HG02763 (cell line): ENCODE data around the gene DCN.

Source experiments
- ATAC-seq: cut with Tn5 transposase; IDR thresholded peaks from one replicate; pipeline ENCODE4 v1.9.1; 2021; ENCODE audit warnings: mild to moderate bottlenecking, moderate library complexity; ENCODE audit not compliant: unreplicated experiment

DCN gene

DNA sequence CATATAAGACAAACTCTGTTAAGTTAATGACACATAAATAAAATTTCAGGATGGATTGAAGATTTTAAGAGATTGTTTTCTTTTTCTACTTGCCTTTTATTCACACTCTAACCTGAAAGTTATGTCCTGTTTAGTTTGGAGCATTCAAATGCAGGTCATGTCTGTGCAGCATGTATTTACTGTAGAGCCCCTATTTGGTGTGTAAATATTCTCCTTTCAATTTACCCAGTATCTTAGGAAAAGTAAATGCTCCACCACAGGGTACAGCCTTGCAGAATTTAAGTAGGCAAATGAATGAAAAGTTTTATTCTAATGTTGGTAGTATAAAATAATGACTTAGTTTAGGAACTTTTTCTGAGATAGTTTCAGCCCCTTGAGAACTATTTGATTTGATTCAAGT is 6.2 kb upstream of the DCN start:
- ATAC-seq = no peak

DNA sequence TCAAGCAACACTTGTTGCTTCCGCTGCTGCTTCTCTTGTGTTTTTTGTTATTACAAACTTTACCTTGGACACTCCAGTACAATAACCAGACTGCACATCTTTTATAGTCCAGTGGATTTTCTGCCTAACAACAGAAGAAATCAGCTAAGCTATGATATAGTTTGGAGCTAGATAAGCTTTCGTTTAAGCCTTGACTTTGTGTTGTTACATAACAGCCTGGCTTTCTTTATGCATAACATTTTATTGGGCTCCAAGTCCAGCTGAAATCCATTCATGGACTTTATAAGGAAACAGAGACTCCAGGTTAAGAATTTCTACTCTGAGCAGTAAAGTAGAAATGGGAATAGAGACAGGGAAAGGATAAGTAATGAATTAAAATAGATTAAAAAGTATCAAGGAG is 3.5 kb upstream of the DCN start:
- ATAC-seq = no peak

DNA sequence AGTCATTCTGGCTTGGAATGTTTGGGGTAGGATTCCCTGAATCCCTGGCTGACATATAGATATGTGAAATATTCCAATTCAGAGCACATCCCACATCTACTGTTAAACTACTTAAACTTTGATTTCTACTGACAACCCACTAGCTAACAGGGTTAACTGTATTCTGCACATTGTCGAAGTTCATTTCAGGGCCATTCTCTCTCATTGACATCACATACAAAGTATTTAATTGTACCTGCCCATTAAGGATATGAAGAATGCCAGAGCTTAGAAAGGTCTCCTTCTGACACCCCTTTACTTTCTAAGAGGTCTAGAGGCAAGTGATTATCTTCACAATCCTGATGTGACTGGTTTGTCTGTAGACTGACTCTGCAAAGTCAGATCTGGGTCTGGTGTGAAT is 2.8 kb upstream of the DCN start:
- ATAC-seq = no peak

DNA sequence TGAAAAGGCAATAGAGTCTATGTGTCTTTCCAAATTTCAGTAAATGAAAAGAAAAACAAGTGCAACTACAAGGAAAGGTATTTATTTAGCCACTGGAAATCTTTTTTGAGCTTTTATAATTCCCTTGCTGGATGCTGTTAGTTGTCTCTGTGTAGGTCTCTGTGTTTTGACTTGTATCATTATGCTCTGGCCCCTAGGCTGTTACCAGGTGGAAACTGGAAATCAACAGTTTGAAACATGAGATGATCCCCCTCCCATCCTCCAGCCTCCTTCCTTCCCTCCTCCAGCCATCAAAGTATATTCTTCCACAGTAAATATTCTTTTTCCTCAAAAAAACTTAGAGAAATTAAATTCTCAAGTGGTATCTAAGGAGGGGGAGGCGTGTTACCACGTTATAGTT is 934 bp upstream of the DCN start:
- ATAC-seq = no peak

DNA sequence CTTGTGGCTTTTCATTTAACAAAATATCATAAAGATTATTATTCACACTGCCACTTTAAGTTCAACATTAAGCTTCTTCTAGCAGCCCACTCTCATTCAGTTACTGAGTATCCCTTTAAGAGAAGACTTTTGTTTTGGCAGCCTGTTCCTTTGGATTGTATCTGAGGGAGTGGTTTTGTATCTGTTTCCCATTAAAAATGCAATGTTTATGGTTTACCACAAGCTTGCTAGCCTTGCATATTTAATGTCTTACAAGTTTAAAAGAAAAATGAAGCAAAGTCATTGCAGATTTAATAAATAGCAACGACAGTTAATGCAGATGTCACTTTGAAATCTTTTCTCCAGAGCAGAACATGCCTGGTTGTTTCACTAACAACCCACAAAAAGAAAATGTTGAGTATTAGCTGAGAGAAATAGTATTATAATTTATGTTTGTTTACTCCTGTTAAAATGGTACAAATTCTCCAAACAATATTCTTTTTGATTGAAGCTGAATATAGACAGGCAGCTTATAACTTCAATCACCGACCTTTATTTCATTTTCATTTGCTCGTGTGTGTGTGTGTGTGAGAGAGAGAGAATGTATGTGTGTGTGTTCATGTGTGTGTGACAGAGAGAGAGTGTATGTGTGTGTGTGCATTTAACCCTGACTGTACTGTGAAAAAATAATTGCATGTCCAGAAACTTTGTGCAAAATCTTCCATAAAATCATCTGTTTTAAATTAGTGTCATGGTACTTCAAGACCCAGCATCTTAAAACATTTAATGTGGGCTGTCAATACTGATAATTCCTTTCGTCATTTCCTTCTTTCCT is 1.8 kb downstream of the DCN start:
- no peak for ATAC-seq

DNA sequence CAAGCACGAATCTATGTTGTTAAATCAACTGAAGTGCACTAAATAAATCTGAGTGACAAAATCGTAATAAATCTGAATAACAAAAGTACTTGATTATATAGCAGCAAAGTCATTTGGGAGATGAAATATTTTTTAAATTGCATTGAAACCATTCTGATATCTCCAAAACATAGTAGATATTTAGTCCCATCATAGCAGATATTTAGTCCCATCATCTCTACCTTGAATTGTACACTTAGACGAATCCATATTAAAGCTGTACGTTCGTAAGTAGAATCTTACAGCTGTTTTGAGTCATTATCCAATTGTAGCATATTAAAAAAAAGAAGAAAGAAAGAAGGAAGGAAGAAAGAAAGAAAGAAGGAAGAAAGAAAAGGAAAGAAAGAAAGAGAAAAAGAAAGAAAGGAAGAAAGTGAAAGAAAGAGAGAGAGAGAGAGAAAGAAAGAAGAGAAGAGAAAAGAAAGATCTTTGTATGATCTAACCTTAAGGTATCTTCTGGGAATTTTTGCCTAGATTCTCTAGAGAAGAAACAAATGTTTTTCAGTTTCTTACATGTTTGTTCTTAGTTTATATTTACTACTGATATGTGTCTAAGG is 2.6 kb downstream of the DCN start:
- no peak for ATAC-seq

DNA sequence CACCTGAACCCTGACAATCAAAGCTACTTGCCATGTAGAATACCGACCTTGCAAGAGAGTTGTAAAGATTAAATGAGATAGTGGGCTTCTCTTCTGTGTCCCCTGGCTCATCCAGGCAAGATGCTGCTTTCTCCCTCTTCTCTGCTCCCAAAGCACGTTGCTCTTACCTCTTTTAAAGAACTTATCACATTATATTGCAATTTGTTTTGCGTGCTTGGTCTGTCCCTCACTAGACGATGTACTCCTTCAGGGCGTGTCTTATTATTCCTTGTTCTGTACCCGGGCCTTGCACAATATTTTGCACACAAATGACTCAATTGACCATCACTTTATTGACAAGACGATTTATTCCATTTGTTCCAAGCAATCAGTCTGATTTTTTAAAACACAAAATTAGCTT is 3.3 kb downstream of the DCN start:
- ATAC-seq = no peak

DNA sequence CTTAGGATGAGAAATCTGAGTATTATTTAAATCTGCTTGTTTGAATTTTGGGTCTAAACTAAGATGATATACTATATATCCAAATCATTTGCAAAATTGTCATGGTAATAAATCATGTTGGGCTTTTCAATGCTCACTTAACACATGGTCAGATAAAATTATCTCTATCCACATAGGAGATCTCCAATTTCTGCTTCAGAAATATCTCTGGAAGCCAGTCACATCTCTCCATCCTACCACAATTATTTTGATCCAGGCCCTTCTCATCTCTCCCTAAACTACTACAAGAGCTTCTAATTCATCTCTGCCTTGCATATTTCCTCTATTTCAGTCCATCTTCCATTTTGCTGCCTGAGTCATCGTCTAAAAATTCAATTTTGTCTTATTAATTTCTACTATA is 3.8 kb downstream of the DCN start:
- no peak for ATAC-seq

DNA sequence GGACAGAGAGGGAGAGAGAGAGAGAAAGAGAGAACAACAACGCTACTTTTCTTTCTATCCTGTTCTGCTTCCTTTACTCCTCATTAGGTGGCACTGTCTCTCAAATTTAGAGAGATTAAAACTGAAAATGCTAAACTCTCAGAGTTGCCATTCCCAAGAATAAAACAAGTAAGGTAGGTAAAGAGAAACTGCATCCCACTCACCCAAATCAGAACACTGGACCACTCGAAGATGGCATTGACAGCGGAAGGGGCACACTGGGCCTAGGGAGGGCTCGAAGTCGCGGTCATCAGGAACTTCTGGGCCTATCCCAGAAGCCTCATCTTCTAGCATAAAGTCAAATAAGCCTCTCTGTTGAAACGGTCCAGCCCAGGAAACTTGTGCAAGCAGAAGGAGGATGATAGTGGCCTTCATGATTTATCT is 4.5 kb downstream of the DCN start:
- no peak for ATAC-seq

DNA sequence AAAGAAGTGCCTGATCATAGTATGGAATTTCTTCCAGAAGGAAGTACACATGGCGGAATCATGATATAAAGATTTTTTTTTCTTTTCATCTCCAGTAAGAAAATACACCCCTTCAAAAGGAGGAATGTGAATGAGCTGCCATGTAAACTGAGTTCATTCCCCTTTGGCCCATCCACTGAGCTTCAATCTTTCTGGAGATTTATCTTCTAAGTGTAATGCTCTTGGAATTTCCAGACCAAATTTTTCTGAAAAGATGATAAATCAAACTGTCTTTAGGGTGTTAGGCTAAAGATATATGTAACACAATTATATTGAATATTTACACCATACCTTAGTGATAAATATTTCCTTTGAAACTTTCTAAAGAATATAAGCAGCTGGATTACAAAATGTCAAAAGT is 5.2 kb downstream of the DCN start:
- ATAC-seq = no peak

DNA sequence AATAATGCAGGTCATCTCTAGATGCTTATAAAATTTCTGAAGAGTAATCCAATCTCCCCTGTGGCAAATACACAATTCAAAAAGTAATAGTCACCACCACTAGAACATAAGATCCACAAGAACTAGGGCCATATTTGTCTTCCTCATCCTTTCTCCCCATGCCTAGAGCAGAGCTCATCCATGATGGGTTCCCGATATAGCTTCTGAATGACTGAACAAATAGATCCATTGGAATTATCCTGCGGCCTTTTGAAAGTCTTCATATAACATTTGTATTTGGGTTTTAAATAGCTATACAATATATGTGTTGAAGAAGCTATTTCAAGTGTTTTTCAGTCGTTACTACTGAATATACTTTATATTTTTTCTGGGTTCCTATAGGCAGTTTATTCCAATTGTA is 5.7 kb downstream of the DCN start:
- no peak for ATAC-seq

DNA sequence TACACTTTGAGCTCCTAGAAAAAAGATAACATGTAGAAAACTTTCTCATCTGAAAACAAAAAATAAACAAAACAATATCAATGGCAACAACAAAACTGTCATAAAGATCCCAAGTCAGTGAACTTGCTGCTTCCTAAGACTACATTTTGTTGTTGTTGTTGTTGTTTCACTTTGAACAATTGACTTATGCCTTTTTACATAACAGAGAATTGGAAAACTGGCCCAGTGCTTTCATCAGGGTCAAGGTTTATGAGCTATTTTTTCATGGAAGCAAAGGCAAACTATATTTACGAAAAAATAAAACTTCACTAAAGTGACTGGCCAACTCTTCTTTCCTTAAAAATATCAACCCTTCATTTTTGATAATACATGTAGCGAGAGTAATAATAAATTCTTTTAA is 6.3 kb downstream of the DCN start:
- ATAC-seq = no peak

DNA sequence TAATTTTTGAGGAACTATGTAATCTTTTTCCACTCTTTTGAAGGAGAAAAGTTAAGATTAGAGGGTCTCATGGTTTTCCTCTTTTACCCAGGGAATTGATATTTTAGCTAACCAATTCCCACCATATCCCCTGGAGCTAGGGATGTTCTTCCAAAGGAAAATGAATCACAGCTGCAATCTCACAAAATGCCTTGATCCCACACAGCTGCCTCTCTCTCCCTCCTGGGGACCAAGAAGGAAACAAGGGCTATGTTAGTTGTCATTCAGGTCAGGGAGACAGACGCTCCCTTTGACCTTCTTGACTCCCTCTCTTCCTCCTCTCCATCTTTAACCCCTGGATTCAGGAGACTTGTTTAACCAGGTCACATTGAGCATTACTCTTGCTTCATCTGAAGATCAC is 9.5 kb downstream of the DCN start:
- ATAC-seq = no peak

DNA sequence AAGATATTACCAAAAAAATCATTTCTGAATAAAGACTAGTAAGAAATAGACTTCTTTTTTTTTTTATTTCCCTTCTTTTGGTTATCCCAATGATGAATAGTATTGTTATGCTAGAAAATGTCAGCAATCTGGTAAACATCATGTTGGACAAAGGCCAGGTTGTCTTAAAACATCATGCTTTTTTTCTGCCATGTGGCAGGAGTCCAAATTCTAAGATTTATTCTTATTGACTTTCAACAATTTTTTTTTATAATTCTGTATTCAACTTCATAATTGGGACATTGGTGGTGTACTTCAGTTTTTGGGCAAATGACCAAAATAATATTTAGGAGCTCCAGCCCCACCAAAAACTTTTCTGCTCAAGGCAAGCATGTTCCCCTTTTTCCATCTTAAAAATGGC is 10.5 kb downstream of the DCN start:
- ATAC-seq = no peak

DNA sequence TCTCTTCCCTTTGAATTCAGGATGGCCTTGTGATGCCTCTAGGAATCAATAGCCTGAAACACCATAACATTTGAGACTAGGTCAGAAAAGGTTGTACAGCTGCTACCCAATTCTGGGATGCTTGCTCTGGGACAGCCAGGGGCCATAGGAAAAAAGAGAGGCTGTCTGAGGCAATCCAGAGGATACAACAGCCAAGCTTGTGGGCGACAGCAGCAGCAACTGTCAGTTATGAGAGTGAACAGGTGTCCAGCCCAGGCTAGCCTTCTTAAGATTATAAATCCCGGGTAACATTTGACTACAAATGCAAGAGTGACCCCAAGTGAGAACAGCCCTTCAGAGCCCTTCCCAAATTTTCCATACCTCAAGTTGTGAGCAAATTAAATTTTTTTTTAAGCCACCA is 11.1 kb downstream of the DCN start:
- ATAC-seq = no peak

DNA sequence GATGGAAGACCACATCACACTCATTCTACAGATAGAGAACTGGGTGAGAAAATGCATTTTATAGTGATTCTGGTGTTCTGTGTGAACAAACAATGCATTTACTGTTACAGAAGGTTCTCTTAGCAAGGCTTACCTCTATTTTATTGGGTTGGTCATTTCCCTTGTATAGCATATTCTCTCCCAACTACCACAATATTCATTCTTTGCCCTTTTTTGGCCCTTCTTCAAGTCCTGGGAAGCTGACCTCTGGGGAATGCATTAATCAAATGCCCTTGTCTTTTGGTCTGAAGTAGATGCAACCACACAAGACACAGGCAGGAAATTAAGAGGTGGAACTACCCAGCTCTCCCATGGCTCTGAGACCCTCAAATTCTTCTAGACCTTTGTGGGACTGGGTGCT is 19.5 kb downstream of the DCN start:
- ATAC-seq = no peak

DNA sequence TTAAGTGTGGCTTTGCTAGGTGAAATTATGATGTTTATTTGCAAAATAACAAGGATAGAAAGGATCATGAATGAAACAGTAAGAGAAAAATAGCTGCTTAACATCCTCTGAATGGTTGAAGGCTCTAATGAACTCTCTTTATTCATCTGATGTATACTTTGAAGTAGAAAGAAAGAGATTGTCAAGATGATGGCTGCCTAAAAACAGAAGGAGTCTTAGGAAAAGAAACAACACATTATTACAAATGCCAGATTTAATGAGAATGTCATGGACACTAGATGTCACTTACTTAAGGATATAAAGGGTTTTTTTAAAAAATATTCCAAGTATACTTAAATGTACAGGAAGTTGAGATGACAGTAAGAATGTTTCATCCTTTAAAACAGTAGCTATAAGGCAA is 21.6 kb downstream of the DCN start:
- no peak for ATAC-seq

DNA sequence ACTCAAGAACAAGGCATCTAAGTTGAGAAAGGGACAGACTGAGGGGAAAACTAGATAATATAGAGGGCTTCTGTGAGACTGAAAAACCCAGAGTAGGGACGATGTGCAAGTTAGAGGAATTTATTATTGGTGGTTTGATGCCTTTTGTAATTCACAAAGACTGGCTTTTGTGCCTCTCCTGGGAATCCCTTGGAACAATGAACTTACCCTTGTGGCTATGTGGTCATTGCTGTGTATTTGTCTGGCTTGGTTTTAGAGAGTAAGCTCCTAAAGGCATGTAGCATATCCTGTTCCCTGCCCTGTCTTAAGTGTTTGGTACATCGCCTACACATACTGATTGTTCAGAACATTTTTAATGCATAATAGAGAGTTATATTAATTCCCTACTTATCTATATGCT is 26.6 kb downstream of the DCN start:
- ATAC-seq = no peak

DNA sequence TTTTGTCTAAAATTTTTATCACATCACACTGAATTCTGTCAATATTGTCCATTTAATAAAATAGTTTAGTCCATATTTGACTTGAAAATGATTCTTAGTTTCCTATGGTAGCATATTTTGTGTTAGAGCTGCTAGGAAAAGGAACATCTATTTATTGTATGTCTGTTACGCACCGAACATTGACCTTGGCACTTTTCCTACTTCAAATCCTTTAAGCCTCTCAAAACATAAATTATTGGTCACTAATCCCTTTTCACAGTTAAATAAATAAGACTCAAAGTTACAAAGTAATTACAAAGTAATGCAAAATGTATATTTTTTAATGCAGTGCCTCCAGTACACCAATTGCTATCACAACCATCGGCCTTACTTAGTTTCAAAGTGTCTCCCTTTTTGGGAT is 28.5 kb downstream of the DCN start:
- no peak for ATAC-seq

DNA sequence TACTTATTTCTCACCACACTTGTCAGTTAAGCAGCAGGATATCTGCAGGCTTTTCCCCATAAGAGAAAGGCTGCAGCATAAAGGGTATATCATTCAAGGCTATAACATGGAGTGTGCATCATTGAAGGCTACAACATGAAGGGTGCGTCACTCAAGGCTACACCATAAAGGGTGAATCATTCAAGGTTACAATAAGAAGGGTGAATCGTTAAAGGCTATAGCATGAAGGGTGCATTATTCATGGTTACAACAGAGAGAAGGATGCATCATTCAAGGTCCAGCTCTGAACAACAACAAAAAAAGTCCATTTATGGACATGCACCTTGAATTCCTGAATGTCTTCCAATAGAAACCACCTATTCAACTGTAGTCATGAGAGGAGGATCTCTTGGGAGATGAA is 38.6 kb downstream of the DCN start:
- no peak for ATAC-seq

DNA sequence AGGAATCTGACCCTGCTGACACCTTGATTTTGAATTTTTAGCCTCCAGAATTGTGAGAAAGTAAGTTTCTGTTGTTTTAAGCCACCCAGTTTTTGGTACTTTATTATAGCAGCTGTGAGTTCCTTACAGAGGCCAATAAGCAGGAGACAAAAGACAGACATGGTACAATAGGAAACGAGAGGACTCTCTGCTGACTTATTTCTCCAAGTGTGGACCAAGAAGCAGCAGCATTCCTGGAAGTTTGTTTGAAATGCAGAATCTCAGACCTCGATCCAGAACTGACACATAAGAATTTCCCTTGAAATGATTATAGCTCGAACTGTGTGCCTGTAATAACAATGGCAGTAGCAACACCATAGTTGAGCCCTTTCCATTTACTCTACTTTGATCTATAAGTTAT is 39.4 kb downstream of the DCN start:
- no peak for ATAC-seq

DNA sequence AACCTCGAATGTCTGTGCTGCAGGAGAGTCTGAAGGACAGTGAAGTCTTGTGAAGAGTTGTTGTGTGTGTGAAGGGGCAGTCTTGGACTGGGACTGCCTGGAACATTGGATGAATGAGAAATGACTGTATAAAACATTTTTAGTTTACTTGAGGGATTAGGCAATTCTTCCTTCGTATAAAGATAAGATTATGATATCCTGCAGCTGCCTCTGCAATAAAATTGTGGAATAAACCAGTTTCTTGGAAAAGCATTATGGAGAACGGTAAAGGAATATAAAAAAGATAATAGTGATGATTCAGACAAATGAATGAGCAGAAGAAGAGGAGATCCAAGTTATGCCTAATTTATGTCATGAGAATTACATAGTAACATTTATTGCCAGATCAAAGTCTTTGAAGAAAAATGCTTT is 40.4 kb downstream of the DCN start:
- no peak for ATAC-seq
